Fibroblast of skin of back (primary cell): Measurements from ENCODE around the gene ITM2C.
A peak's percentile ranks its signal among the peaks of the same experiment; 100 is the strongest.

Experiments used
- DNase-seq: peaks from one replicate; pipeline ENCODE4 v3.0.0-alpha.2; 2013

ITM2C gene

DNA sequence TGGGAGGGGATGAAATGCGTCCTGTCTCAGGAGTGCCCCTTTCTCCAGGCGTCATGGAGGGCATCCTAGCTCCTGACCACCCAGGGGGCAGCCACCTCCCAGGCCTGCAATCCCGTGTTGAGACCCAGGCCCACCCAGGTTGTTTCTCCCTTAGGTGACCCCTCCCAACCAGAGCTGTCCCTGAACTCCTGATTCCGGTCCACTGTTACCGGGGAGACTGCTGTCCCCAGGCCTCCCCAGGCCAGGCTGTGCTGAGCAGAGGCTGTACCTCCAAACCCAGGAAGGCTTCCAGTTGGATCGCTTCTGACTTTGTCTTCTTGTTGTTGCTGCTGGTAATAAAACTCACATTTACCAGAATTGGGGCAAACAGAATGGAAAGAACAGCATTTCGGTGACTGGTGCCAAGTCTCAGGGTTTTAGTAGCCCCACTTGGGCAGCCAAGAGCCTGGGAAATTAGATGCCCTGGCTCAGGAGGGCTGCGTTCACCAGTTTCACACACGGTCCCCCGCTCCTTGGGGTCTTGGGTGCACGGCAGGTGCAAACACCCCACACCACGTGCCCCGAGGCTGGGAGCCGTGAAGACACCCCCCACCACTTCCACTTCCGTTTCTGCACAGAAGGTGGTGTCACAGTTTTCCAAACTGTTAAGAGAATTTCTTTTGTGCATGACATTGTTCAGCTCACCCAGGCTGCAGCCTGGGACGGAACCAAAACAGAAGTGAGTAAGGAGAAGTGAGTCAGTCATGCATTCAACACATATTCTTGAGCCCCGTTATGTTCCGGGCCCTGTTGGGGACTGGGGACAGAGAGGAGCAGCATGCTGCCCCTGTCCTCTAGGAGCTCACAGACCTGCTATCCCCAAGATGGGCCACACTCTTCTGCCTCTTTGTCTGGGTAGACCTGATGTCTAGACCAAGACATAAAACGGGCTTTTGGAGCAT lies 29.4 kb downstream of the ITM2C start:
- no peak for DNase-seq

DNA sequence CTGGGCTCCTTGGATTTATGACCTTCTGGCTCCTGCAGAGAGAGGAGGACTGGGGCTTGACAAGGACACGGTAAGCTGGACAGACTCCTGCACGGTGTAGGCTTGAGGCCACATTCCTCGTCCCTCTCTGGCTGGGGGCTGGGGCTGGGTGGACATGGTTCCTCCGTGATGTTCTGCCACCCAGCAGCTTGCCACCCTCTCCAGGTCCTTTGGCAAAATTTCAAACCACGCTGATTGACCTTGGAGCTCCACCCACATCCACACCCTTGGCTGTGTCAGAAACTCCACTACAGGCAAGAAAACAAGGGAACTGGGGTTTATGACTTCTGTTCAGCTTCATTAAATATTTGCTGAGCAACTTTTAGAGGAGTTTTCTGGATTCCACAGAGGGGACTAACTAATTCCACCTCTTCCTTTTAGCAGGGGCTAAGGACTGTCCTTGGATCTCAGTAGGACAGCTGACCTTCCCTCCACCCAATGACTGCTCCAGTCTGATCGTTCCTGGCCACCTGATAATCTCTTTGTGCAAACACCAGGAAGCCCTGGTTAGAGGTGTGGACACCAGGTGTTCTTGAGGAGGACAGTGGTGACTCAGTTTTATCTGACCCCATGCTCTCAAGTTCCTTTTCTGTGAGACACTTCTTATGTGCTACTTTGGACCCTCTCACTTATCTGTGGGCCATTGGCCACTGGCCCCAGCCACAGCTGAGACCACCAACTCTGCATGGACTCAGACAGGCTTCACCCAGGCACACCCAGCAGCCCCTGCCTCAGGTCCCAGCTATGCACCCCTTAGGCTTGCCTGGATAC lies 31.0 kb downstream of the ITM2C start:
- no peak for DNase-seq

DNA sequence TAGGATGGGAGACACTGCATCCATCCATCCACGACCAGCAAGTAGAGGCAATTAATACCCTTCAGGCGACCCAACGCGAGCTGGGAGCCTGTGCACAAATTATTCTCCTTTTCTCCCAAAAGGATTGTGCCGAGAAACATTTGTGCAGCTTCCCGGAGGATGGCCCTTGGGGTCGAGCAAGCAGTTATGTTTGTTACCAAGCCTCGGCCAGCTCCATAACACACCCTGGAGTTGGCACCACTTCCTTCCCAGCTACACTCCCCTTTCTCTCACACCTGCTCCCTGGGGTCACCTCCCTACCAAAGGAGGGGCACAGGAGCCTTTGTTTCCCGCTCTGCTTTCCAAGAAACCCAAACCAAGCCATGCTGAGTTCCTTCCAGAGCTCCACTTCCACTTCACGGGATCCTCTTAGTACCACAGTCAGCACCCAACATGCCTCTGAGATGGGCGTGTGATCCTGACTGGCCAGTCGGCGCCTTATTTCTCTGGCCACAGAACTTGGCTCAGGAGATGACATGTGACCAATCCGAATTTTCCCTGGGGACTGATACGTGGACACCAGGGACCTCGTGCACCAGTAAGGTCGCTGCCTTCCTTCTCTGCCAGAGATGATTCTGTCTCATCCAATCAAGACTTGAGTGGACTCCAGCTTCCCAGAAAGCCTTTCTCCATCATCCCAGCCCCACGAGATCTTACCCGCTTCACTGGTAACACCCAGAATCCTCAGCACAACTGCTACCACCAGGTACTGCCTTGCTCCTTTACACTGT lies 31.8 kb downstream of the ITM2C start:
- DNase-seq, result no peak

DNA sequence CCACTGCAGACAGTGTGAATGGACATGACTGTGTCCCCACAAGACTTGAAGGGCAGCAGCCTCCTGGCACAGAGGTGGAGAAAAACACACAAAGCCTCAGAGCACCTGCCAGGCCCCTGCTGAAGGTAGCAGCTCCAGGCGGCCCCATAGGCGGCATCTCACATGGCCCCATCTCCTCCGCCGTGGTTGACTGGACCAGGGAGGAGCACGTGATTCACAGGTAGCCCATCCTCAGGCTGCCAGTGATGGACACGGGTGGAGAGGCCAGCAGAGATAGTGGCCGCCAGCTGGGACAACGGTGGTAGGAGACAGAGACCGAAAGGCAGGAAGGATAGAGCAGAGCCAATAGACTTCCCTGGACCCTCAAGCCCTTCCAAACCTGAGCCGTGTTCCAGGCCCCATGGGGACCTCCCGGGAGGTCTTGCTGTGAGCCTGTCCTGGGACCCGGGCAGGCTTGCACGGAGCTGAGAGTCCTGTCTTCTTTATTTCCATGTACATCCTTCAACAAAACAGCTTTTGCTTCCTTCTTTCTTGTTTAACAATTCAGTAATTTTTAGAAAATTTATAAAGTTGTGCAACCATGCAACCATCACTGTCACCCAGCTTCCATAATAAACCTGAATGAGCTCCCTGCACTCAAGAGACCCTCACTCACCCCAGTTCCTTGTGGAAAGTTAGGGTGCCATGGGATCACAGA lies 33.4 kb downstream of the ITM2C start:
- DNase-seq, result no peak

DNA sequence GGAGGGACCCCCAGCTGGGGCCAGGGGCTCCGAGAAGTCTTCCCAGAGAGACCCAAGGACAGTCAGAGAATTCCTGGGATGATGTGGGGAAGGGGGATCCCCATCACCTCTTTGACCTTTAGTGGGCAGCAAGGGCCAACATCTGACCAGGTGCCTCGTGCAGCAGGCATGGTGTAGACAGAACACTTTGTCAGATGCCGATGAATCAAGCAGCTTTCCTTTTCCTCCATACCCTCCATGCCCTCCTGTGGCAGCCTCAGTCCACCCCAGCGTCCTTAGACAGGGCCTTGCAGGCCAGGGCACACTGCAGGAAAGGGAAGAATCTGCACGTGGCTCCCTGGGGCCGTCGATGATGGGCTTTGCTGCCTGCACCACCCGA lies 34.0 kb downstream of the ITM2C start:
- DNase-seq, result no peak

DNA sequence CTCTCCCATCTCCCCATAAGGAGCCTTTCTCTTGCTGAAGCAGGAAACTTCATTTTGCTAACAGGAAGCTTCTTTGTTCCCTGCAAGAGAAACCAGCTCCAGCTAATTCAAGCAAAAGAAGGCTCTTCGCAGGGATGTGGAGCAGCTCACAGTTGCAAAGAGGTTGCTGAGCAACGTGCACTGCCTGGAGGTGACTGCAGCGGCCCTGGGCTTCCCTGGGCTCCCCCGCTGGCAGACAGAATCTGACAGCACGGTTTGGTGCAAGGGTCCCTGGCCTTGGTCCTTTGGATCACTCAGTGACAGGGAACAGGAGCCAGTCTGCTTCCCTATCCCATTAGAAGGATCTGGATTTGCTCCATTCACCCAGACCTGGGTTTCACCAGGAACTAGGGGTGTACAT lies 34.5 kb downstream of the ITM2C start:
- DNase-seq, result no peak

DNA sequence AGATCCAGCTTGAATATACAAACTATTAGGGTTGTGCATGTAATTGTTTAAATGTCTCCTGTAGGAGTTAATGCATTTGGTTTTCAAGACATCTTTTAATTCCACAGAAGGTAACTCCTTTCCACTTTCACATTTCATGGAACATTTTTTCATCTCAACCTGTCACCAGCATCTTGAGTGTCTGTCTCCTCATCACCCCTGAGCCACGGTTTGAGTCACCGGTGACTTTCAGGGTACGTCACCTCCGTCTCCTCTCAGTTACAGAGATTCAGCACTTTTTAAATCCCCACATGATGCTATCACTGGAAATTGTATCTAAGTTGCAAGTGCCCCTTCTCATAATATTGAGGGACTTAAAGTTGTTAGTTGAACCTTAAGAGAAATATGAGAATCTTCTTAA lies 35.0 kb downstream of the ITM2C start:
- DNase-seq, result no peak

DNA sequence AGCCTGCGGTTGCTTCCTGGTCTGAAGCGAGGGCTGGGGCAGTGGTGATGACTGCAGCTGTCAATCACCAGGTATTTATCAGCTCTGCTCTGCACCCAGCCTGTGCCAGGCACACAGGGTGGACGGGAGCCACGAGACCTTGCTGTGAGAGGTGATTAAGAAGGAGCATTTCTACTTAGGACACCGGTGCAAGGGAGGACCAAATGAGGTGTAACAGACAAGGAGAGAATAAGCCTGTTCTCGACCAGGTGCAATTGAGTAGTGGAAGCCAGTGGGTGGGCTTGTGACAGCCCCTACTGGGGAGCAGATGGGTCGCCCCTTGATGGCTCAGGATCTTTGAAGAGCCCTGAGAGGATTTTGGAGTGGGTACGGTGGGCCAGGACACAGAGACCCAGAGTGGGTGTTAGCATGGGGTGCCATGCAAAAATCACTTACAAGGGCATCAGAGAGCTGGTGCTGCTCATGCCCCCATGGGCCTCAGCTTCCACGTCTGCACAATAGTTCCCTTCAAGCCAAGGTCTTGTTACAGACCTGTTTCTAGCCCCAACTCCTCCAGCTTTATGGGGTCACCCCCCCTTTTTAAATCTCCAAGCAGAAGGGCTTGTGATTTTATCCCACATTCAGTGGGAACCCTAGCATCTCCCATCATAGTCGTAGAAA lies 35.7 kb downstream of the ITM2C start:
- no peak for DNase-seq

DNA sequence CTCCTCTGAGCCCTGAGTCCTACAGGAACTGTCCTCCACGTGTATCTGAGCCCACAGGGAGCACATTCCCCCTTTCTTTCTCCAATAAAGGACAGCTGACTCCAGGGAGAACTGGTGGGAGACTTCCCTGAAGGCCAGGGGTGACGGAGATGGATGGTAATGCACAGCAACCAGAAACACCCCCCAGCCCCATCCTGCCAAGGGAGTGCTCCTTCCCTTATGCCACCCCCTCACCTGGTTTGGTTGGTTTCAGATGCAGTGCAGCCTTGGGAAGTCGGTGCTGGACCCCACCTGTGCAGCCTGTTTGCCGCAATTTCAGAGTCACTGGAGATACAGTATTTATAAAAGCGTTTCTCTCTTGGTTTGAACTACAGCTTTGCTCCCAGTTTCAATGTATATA lies 36.3 kb downstream of the ITM2C start:
- DNase-seq, result no peak

DNA sequence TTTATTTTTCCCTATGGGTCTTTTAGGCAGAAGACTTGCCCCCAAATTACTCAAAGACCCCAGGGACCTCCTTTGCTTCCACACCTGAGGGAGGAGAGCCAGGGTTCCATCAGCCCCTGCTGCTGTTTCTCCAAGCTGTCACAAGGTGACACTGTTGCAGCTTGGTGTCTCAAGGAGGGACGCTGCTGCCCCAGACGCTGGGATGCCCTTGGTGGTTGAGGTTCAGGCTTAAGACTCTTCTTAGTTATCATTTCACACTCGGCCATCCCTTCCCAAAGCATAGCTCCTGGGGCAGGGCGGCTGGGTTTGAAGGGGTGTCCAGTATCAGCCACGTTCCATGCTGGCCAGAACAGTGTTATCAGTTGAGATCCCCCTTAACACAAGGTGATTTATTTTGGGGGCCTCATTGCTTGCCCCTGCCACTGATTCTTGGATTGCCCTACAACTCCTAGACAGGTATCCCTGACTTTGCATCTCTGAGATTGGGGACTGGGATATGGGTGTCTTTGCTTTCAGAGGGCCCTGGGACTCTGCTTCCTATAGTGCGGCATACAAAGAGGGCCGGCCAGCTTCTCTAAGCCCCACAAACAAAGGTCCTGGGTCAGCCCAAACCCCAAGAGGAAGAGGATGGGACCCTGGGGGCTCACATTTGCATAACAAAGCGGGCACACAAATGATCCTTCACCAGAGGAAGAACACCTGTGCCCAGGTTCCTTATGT lies 37.6 kb downstream of the ITM2C start:
- DNase-seq, result peak; percentile 51

DNA sequence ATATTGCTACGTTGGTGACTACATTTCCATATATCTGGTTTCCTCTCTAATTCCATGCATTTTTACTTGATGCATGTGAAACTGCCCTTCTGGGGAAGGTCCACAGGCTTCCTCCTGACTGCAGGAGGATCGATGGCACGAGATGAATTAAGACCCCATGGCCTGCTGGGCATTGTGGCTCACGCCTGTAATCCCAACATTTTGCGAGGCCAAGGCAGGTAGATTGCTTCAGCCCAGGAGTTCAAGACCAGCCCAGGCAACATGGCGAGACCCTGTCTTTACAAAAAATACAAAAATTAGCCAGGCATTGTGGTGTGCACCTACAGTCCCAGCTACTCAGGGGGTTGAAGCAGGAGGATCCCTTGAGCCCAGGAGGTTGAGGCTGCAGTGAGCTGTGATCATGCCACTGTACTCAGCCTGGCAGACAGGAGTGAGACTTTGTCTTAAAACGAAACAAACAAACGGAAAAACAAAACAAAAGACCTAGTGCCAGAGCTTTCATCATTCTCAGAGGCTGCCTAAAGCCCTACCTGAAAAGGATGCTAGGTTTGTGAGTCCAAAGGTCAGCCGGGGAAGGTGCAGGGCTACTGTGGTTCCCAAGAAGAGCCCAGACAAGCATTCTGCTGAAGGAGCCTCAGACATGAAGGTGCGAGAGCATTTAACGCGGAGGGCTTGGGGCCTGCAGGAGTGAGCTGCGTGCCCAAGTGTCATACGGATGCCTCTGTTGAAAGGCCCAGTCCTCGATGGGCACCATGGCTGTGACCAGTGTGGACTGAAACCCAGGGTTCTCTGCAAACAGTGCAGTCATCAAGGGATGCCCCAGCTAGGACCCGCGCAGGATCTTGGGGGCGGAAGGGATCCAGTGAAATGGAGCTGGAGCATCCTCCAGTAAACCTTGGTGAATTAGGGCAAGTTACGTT lies 38.7 kb downstream of the ITM2C start:
- DNase-seq, result no peak

DNA sequence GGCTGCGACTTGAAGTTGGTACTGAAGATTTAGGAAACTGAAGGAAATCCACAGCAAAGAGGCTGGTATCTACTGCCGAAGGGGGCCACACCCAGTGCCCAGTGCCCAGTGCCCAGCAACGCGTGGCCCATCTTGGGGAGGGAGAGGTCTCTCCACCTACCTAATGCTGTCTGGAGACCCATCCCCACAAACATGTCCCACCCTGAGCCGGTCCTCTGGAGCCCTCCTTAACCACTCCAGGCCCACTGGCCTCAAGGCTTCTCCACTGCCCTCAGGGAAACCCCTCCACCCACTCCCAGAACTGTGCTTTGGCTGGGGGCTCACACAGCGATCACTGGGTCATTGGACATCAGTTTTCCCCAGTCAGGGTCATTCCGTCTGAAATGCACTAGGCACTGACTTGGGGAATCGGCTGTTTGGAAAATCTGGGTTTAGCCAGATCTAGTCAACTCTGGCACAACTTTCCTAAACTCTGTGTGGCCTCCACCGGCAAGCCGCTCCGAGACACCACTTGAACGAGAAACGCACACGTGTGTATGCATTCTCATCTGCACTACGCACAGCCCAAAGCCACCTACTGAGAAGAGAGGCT lies 40.2 kb downstream of the ITM2C start:
- no peak for DNase-seq

DNA sequence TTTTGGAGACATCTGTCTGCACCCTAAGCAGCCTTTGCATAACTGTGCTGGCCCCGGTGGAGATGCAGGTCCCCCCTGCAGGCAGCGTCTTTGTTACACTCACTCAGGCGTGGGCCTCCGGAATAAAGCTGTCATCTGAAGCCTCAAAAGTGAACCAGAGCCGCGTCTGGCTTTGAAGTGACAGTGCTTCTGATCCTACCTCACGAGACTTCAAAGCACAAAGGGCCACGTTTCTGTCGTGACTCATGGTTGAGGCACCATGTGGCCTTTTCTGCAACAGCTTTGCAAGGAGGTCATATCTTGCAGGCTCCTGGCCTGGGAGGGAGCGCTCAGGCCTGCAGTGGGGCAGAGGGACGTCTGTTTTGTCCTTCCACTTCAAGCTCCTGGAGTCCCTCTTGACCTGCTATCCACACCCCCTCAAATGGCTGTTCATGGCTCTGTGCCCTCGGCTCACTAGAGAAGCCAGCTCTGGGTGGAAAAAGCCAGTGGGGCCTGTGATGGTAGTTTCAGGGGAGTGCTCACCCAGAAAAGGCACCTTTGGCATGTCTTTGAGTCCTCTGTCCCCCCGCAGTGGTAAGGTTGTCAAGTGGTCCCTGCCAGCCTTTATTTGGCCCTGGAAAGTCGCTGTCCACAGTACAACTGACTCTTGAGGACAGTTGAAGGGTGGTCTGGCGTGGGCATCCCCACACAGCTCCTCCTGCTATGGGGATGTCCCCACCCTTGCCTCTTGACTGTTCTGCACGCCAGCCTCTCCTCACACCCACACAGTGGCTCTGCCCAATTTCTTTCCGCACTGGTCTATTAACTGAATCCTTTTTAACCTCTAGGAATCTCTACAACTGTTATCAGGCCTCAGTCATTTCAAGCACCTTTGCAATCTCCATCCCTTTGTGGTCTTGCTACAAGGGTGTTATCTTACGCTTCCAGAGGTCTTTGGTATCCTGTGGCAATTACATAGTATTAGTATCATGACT lies 41.0 kb downstream of the ITM2C start:
- DNase-seq, result no peak

DNA sequence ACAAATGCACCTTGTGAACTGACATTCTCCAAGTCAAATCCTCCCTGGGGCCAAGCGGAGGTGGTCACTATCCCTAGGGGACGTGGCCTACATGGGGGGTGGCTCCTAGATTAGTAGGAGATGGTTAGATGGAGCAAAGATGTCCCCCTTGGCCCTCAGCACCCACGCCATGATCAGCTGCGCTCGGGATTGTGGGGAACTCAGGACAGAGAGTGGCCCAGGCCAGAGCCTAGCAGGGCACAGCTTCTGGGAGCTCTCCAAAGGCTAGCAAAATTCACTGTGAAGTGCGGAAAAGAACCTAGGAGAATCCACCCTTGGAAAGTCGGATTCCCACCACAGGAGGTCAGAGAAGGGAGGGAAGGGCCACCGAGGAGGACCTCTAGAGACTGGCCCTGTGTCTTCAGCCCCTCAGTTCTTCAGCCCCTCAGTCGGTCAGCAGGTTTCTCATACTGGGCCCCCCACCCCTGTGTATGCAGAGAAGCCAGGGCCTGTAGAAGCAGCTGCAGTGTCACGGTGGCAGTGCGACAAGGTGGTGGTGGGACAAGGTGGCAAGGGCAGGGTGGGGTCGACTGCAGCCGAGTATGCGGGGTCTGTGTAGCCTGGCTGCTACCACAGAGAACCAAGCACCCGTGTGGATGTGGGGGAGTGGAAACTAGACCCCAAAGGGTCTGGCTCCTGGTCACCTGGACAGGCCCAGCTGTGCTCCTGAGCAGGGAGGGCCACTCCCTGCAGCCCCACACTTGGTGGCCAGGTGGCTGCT lies 41.9 kb downstream of the ITM2C start:
- DNase-seq, result no peak

DNA sequence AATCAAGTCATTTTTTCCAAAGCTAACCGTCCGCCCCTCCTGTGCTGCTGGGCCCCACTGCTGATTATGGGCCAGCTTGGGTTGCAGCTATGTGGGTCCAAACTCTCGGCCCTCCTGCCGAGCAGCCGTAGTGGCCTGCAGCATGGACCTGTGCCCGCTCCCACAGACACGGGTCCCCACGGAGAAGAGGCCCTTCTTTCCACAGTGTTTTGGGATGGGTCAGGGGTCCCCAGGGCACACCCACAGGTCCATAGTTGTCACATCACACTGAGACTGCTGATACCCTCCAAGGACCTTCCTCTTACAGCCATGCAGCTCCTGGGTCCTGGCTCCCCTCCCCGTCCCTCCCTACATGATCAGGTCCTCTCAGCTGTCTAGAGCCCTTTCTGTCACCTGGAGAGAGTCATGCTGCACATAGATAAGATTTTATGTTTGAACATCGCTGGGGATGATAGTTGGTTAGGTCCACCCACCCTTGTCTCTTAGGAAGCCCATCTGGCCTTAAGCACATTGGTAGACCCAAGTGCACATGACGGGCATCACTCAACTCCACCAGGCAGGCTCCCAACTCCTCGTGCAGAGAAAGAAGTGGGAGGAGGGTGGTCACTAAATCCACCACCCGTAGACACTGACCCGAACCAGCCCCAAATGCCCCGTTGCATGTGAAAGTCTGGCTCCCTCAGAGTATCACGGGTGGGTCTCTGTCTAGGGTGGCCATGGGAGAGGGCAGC lies 42.8 kb downstream of the ITM2C start:
- DNase-seq, result no peak

DNA sequence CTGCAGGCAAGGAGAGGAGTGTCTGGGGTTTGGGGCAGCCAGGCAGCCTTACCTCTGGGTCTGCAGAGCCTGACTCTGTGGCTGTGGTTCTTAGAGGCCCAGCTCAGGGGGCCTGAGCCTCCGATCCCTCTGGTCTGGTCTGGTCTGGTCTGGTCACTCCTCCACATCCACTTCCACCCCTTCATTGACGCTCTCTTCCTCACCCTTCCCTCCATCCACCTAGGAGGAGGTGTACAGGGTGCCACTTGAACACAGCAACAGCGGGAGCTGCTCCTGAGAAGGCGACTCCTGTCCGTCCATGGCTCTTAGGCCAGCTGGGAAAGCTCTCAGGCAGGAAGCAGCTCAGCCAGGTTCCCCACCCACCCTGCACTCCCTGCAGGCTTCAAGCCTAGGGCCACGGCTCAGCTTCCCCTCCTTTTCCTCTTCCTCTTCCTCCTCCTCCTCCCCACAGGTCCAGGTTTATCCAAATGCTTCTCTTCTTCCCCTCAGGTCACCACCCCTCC lies 43.4 kb downstream of the ITM2C start:
- no peak for DNase-seq
